ENCODE data around the gene TIAM2.
"Not testable (repeated sequence)": the region's sequence is repeated elsewhere in the genome, so short reads cannot be mapped to it uniquely, and the experiment has no call there.

TIAM2 gene

GRCh38 chr6:155158030-155158843, 163.1 kb downstream of the TIAM2 start:
- DNase-seq, result no peak

- no peak for DNase-seq
These were observed 167.6 kb downstream of the TIAM2 start for GRCh38 chr6:155162682-155163081.

DNA sequence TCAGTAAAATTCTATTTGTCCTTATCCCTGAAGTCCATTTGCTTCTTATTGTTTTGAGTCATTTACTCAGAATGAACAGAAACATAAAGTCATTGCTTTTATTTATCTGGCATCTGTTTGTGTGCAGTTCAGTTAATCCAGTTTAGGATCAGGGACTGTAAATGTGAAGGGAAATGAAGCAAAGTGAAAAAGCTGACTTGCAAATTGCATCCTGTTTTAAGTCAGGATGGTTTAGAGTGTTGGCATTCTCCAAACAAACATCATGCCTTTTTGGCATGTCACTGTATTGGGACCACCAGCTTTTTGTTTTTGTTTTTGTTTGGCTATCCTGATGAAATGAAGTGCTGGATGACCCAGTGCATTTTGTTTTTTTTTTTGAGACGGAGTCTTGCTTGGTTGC, 168.5 kb downstream of the TIAM2 start:
- DNase-seq, result no peak

DNA sequence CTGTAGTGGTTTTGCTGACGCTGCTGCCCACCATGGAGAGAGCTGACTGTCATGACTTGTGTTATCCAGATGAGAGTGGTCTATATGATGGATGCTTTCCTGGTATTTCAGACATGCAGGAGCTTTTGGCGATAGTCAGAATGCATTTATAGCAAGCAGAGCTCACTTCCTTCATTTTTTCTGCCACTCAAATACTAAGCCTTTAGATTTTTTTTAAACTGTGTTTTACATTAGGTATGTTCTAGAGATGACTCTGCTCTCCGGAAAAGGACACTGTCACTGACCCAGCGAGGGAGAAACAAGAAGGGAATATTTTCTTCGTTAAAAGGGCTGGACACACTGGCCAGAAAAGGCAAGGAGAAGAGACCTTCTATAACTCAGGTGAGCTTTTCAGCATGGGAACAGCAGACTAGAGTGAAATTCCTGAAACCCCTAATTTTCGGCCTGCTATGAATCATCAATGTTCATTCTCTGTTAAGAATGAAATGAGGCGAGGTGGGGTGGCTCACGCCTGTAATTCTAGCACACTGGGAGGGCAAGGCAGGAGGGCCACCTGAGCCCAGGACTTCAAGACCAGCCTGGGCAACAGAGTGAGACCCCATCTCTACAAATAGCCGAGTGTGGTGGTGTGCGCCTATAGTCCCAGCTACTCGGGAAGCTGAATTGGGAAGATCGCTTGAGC, 170.1 kb downstream of the TIAM2 start:
- no peak for DNase-seq

DNA sequence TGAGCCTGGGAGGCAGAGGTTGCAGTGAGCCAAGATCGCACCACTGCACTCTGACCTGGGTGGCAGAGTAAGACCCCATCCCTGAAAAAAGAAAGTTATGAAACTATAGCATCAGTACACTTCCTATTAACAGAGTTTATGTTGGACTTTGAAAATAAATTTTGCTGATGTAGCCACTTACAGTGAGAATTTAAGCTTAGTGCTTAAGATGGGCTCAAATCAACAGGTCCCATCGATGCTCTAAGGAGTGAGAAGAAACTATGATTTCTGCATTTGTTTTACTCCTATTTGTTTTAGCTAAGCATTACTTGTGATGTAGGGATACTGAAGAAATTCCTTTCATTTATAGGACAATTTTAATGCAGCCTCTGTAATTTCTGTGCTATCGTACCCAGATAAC, 175.4 kb downstream of the TIAM2 start:
- no peak for DNase-seq

DNA sequence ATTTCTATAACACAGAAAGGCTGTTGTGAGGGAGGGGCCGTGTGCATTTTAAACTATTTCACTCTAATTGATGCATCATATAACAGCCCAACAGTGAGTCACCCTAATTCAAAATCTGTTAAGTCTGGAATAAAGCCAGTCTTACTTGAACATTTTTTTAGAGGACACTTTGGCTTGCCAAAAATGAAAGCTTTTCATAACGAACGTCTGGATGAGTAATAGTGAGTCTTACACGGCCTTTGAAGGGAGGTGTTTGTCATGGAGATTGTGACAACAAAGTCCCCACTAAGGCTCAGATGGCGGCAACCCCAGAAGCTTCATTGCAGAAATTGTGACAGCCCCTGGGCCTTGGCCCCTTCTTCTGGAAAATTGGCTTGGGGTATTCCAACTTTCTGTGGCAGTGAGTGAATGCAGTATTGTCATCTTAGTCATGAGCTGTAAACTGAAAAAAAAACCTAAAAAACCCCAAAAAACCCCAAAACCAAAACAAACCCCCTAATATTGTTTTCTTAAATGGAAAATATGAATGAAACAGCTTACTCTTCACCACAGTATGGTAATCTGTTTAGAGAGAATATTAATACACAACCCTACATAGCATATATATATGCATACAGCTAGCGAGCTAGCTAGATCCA, 176.1 kb downstream of the TIAM2 start:
- peak in 33 of 58 donors; percentile 8 to 71 (median 26) for DNase-seq

DNA sequence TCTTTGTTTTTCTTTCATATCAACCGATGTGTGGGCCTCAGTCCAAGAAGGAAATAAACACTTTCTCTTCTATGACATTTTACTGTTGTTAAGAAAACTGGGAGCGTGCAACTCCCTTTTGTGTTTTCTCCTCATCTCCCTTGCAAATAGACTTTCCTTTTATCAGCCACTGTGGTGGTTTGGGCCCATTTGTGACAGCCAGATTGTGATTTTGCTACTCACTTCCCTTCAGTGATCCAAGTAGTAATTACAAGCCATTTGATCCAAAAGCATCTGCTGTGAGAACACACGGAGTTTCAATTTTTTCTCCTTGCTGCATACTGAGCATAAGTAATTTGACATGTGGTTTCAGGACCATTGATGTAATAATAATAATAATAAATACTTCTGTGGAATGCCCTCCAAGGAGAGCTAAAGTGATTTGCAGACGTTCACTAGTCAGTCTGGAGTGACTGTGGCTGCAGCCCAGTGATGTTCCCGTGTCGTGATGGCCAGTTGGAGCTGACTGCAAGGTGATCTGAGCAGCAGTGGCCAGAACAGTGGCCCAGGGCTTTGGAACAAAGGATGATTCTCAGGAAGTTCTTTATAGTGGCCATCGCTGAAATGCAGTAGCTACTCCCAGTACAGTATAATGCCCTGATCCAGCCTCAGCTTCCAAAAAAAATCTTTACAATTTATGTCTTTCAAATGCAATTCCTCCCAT, 176.8 kb downstream of the TIAM2 start:
- DNase-seq, result peak in 18 of 58 donors; percentile 5 to 69 (median 14)

DNA sequence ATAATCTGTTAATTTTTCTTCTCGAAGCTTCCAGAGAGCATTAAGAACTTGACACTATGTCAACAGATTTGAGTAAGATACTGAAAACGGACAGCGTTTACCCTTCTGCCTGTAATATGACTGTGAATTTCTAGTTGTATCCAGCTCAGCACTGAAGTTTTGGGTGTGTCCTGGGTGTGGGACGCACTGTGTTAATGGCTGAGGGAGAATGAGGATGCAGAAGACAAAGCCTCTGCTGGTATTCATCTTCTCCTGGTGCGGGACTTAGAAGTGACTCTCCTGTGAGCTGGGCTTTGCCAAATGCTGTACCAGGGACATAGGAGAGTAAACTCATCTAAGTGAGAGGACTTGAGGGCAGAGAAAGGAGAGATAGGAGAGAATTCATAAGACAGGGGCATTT, 178.4 kb downstream of the TIAM2 start:
- DNase-seq, result no peak

- peak in 47 of 58 donors; percentile 7 to 81 (median 45) for DNase-seq
These were observed 179.6 kb downstream of the TIAM2 start for GRCh38 chr6:155174576-155175211.

DNA sequence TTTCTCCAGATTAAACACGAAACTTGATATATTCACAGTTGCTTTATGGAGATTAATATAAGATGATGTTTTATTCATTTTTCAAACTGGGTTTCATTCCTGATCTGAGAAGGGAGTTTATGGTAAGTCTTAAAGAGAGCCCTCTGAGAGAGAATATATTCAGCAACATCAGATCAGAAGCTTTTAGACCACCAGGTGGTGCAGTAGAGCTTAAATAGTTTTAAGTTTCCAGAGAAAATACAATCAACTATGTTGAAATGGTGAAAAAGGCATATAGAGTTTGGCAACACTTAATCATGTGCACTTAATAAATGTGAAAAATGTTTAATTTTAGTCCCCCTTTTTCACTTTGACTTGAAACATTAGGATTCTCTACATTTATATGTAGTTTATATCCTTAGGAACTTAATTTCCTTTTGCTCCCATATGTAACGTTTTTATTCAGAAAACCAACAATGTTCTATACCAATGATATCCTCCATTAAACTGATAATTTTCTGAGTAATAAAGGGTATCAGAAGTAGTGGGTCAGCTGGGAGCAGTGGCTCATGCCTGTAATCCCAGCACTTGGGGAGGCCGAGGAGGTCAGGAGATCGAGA, 182.3 kb downstream of the TIAM2 start:
- peak in 11 of 58 donors; percentile 3 to 64 (median 16) for DNase-seq

DNA sequence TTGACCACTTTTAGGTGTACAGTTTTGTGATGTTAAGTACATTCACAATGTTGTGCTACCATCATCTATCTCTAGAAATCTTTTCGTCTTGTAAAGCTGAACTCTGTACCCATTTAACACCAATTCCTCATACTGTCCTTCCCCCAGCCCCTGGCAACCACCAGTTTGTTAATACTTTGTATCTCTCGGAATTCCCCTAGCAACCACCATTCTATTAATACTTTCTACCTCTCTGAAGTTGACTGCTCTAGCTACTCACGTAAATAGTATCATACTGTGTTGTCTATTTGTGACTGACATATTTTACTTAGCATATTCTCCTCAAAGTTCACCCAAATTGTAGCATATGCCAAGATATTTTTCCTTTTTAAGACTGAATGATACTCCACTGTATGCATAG, 186.4 kb downstream of the TIAM2 start:
- DNase-seq, result no peak

GRCh38 chr6:155182103-155182502, 187.0 kb downstream of the TIAM2 start:
- DNase-seq, result no peak

DNA sequence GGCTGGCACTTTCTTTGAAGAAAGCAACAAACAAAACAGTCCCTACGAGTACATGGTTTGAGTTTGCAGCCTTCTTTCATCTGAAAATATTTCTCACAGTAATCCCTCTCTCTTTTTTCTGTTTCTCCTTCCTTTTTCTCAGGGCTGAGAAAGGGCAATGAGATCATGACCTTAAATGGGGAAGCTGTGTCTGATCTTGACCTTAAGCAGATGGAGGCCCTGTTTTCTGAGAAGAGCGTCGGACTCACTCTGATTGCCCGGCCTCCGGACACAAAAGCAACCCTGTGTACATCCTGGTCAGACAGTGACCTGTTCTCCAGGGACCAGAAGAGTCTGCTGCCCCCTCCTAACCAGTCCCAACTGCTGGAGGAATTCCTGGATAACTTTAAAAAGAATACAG, 188.0 kb downstream of the TIAM2 start:
- DNase-seq, result no peak

DNA sequence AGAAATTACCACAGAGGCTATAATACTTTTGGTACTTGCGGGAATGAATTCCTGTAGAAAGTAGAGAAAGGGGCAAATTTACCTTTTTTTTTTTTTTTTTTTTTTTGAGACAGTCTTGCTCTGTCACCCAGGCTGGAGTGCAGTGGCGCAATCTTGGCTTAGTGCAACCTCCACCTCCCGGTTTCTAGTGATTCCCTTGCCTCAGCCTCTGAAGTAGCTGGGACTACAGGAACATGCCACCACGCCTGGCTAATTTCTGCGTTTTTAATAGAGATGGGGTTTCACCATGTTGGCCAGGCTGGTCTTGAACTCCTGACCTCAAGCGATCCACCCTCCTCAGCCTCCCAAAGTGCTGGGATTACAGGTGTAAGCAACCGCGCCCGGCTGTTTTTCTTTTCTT, 189.9 kb downstream of the TIAM2 start:
- DNase-seq, result not testable (repeated sequence)

DNA sequence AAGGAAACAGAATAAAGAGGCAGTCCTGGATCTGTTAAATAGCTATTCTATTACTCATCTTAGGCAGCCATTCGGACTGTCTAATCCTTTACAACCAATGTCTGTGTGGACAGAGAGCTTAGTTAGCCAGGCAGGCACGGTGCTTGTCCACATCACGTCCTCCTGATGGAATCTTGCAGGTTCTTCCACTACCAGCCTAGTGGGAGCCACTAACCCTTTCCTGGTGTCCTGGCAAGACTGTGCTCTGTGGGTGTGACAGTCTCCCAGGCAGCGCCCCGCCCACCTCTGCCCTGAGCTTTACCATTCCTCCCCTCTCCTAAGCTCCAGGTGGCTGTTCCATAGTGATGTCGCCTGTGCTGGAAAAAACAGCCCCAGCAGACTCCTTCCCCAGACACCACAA, 190.4 kb downstream of the TIAM2 start:
- DNase-seq, result no peak

DNA sequence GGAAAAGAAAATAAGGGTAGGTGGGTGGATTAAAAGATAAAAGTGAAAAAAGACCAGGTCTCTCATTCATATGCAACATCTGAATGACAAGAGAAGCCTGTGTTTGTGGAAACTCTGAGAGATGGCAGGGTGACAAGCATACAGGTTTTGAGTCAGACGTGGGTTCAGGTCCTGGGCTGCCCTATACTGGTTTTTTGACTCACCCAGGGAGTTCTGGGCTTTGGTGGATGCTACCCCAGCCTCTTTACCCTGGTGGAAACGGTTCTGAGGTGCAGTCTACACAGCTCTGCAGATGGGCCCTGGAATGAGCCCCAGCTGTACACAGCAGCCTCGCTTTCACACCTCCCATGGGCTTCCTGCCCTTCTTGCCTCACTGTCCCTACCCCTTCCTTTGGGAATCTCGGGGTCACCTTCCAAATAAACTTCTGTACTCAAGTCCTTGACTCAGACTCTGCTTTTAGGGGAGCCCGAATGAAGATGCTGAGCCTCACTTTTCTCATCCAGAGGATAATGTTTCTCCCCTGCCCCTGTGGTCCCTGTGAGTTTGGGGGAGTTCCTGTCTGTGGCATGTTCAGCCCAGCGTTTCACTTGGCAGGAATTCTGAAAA, 191.0 kb downstream of the TIAM2 start:
- DNase-seq, result no peak

DNA sequence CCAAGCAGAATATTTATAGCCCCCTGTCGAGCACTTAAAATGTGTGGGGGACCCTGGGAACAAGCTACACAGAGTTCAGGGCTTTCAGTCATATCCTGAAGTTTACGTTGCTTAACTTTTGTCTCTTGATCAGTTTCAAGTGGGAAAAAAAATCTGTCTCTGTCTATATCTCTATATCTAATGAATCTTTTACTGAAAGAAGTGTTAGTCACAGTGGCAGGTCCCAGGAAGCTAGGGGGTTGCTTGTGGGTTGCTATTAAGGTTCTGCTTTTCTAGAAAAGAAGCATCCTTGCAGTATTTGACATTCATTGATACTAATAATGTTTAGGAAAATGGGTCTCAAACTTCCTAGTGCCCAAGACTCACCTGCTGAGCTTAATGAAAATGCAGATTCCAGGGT, 192.0 kb downstream of the TIAM2 start:
- no peak for DNase-seq

- no peak for DNase-seq
These were observed 193.0 kb downstream of the TIAM2 start for GRCh38 chr6:155187994-155188706.

DNA sequence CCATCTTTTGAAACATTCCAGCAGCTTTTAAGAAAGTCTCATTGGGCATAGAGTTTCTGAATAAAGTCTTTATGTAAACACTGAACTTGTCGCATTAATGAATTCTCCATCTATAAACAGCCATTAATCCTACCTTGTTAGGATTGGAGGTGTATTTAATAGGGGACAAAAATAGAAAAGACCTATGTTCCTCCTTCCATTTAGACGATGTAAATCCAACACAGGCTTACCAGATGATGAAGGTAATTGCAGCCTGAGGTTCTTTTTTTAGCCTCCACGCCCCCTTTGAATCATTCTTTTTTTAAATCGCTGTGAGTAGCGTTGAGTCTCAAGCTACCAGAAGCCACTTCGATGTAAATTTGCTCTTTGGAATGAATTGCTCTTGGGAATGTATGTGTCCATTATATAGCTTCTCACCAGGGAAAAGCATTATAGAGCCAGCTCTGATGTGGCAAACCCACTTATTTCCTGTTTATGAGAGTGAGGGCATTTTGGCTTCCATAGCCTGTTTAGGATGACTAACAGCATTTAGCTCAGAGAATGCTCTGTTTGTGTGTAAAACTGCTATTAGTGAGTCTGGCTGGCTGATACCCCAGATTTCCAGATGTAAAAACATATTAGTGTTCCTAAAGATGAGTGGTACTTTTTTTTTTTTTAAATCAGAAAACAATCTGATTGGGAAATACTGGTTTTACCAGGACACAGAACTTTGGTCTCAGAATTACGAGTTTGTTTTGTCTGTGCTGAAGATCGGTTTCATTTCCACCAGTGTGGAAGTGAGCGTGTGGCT, 193.8 kb downstream of the TIAM2 start:
- DNase-seq, result no peak

All from anterior cingulate cortex (tissue), 58 donors.